Loucy (cell line): ENCODE data around the gene MEIOSIN.
"Not testable (repeated sequence)": the region's sequence is repeated elsewhere in the genome, so short reads cannot be mapped to it uniquely, and the experiment has no call there.

ENCODE experiments used
- H2AFZ ChIP-seq: fragments of 200-600 bp; sonication (generic); 2 replicates; pipeline ENCODE4 v1.6.0; 2016; ENCODE audit warnings: antibody characterized with exemption, mild to moderate bottlenecking, low read length, moderate library complexity
- H3F3A ChIP-seq: fragments of 200-600 bp; 2 replicates; pipeline ENCODE4 v1.6.0; 2016; ENCODE audit warnings: antibody characterized with exemption, low read depth, mild to moderate bottlenecking
- H3K27me3 ChIP-seq: fragments of 200-600 bp; sonication (generic); 2 replicates; pipeline ENCODE4 v1.6.1; 2014; ENCODE audit warnings: low read length, mild to moderate bottlenecking; ENCODE audit not compliant: insufficient read depth, poor library complexity, severe bottlenecking
- H3K36me3 ChIP-seq: fragments of 200-600 bp; sonication (generic); 2 replicates; pipeline ENCODE4 v1.6.1; 2016; ENCODE audit warnings: low read length; ENCODE audit not compliant: insufficient read depth
- H3K4me1 ChIP-seq: fragments of 200-600 bp; sonication (generic); 2 replicates; pipeline ENCODE4 v1.5.1; 2014; ENCODE audit warnings: low read length, mild to moderate bottlenecking; ENCODE audit not compliant: insufficient read depth, poor library complexity, severe bottlenecking
- H3K4me2 ChIP-seq: fragments of 200-600 bp; sonication (generic); 2 replicates; pipeline ENCODE4 v1.6.0; 2014; ENCODE audit warnings: antibody characterized with exemption, low read length, low read depth, mild to moderate bottlenecking; ENCODE audit not compliant: poor library complexity, severe bottlenecking
- H3K4me3 ChIP-seq: fragments of 200-600 bp; sonication (generic); 2 replicates; pipeline ENCODE4 v1.5.1; 2014; ENCODE audit warnings: low read length, mild to moderate bottlenecking, mixed read lengths; ENCODE audit not compliant: poor library complexity, severe bottlenecking
- H3K79me2 ChIP-seq: fragments of 200-600 bp; sonication (generic); 2 replicates; pipeline ENCODE4 v1.6.1; 2014; ENCODE audit warnings: low read length; ENCODE audit not compliant: insufficient read depth
- H3K9ac ChIP-seq: fragments of 200-600 bp; sonication (generic); 2 replicates; pipeline ENCODE4 v1.6.0; 2014; ENCODE audit warnings: mild to moderate bottlenecking, low read depth, low read length, moderate library complexity; ENCODE audit not compliant: poor library complexity, severe bottlenecking
- H3K9me2 ChIP-seq: fragments of 200-600 bp; sonication (generic); replicated peaks from 2 replicates; pipeline ENCODE4 v1.6.1; 2016; ENCODE audit warnings: low read depth, low read length, mixed read lengths
- H3K9me3 ChIP-seq: fragments of 200-600 bp; sonication (generic); 2 replicates; pipeline ENCODE4 v1.6.1; 2014; ENCODE audit warnings: mild to moderate bottlenecking, antibody characterized with exemption, low read length, low read depth; ENCODE audit not compliant: insufficient read depth
- H4K20me1 ChIP-seq: fragments of 200-600 bp; sonication (generic); 2 replicates; pipeline ENCODE4 v1.6.0; 2014; ENCODE audit warnings: antibody characterized with exemption, low read length, mild to moderate bottlenecking; ENCODE audit not compliant: insufficient read depth, poor library complexity, severe bottlenecking
- CTCF ChIP-seq: fragments of 200-600 bp; sonication (generic); conservative IDR thresholded peaks from 2 replicates; pipeline ENCODE4 v1.5.1; 2014; ENCODE audit warnings: mild to moderate bottlenecking, antibody characterized with exemption, low read length
- EZH2phosphoT487 ChIP-seq: fragments of 200-600 bp; IDR thresholded peaks from 2 replicates; pipeline ENCODE4 v1.6.1; 2018; ENCODE audit warnings: antibody characterized with exemption, mild to moderate bottlenecking, moderate library complexity, borderline replicate concordance

Gene MEIOSIN

GRCh38 chr19:45793876-45794275, 60.6 kb downstream of the MEIOSIN start:
- H3K36me3 ChIP-seq: peaks cover 5% of the 10 kb centered on the region; the same call in 1 of the 2 replicates
- no peak overlapping the region for H3K4me3 ChIP-seq
- no peak overlapping the region for H2AFZ ChIP-seq
- no peak overlapping the region for H3K4me2 ChIP-seq
- H3K9me2 ChIP-seq: no peaks in the 10 kb centered on the region
- peaks cover 4% of the 10 kb centered on the region; the same call in 1 of the 2 replicates for H3F3A ChIP-seq
- no peaks in the 10 kb centered on the region for H3K9me3 ChIP-seq
- no peaks in the 10 kb centered on the region for H3K27me3 ChIP-seq
- H3K4me1 ChIP-seq: peaks cover 22% of the 10 kb centered on the region
- no peak overlapping the region for H3K9ac ChIP-seq
- no peak for TF ChIP-seq EZH2phosphoT487
- no peak for TF ChIP-seq CTCF
- 0 out of 2 replicates have a peak, but pooled peaks cover 4% of the 10 kb centered on the region for H3K79me2 ChIP-seq
- peaks cover 23% of the 10 kb centered on the region for H4K20me1 ChIP-seq

- Histone ChIP-seq H3K27me3 (no peaks in the 10 kb centered on the region), H3K9ac (no peak overlapping the region), H3K4me3 (no peak overlapping the region), H2AFZ (no peak overlapping the region), H3K9me2 (no peaks in the 10 kb centered on the region), H3K36me3 (no peaks in the 10 kb centered on the region), H3K4me1 (peaks cover 22% of the 10 kb centered on the region), H3K9me3 (no peaks in the 10 kb centered on the region), H3K79me2 (0 out of 2 replicates have a peak, but pooled peaks cover 4% of the 10 kb centered on the region), H4K20me1 (peaks cover 16% of the 10 kb centered on the region), H3F3A (0 out of 2 replicates have a peak, but pooled peaks cover 4% of the 10 kb centered on the region), H3K4me2 (no peak overlapping the region)
- TF ChIP-seq EZH2phosphoT487 (no peak), CTCF (no peak)
Measured at GRCh38 chr19:45794627-45795026, 61.4 kb downstream of the MEIOSIN start.

GRCh38 chr19:45798995-45799517, 65.8 kb downstream of the MEIOSIN start:
- Histone ChIP-seq H3K27me3 (no peaks in the 10 kb centered on the region), H2AFZ (no peak overlapping the region), H3F3A (no peaks in the 10 kb centered on the region), H3K79me2 (no peaks in the 10 kb centered on the region), H4K20me1 (no peaks in the 10 kb centered on the region), H3K9me3 (no peaks in the 10 kb centered on the region), H3K4me1 (no peaks in the 10 kb centered on the region), H3K9me2 (no peaks in the 10 kb centered on the region), H3K36me3 (no peaks in the 10 kb centered on the region), H3K9ac (no peak overlapping the region), H3K4me2 (no peak overlapping the region), H3K4me3 (no peak overlapping the region)
- TF ChIP-seq EZH2phosphoT487 (no peak), CTCF (peak; percentile 80)

- not testable (repeated sequence) for H3K4me1 ChIP-seq, H3K4me2 ChIP-seq, H3K9me3 ChIP-seq, H3K36me3 ChIP-seq, H3K79me2 ChIP-seq, H3K9ac ChIP-seq, H3F3A ChIP-seq, H3K9me2 ChIP-seq, H2AFZ ChIP-seq, H4K20me1 ChIP-seq, H3K27me3 ChIP-seq, H3K4me3 ChIP-seq
Measured at GRCh38 chr19:45799541-45799940, 66.3 kb downstream of the MEIOSIN start.
